Liver (tissue), 2 donors: ENCODE data around the gene ST8SIA6.

Experiments used
- CTCF ChIP-seq: fragments of 150-350 bp; IDR thresholded peaks from 2 replicates; pipeline ENCODE4 v1.5.1; 2017; ENCODE audit warnings: improper control_type of control experiment, low read depth, low read length; ENCODE audit not compliant: missing input control
- FOXA1 ChIP-seq: IDR thresholded peaks from 2 replicates; pipeline ENCODE4 v1.6.1; 2016; ENCODE audit warnings: antibody characterized with exemption
- TF ChIP-seq, protein P1 (sequence below): IDR thresholded peaks from 2 replicates; pipeline ENCODE4 v1.6.1; 2016; ENCODE audit warnings: antibody characterized with exemption, mild to moderate bottlenecking
- TF ChIP-seq, protein P2 (sequence below): IDR thresholded peaks from 2 replicates; pipeline ENCODE4 v1.6.1; 2016; ENCODE audit warnings: antibody characterized with exemption
- donor health status: healthy.

DNA sequence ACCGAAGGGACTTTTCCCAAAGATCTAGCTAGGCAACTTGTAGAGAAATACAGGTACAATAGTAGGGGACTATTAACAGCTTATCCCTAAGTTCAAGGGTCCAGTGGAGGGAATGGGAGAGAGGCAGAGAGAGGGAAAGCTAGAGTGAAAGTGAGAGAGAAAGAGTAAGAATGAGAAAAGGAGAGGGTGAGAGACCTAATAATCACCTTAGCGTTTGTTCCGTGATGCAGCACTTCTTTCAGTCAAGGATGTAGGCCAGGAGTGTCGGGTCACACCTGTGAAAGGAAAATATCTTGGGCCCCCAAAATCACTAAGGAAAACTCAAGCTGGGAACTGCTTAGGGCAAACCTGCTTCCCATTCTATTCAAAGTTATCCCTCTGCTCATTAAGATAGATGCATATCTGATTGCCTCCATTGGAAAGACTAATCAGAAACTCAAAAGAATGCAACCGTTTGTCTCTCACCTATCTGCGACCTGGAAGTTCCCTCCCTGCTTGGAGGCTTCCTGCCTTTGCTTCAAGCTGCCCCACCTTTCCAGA is 75.2 kb downstream of the ST8SIA6 start:
- TF ChIP-seq, protein P1, sequence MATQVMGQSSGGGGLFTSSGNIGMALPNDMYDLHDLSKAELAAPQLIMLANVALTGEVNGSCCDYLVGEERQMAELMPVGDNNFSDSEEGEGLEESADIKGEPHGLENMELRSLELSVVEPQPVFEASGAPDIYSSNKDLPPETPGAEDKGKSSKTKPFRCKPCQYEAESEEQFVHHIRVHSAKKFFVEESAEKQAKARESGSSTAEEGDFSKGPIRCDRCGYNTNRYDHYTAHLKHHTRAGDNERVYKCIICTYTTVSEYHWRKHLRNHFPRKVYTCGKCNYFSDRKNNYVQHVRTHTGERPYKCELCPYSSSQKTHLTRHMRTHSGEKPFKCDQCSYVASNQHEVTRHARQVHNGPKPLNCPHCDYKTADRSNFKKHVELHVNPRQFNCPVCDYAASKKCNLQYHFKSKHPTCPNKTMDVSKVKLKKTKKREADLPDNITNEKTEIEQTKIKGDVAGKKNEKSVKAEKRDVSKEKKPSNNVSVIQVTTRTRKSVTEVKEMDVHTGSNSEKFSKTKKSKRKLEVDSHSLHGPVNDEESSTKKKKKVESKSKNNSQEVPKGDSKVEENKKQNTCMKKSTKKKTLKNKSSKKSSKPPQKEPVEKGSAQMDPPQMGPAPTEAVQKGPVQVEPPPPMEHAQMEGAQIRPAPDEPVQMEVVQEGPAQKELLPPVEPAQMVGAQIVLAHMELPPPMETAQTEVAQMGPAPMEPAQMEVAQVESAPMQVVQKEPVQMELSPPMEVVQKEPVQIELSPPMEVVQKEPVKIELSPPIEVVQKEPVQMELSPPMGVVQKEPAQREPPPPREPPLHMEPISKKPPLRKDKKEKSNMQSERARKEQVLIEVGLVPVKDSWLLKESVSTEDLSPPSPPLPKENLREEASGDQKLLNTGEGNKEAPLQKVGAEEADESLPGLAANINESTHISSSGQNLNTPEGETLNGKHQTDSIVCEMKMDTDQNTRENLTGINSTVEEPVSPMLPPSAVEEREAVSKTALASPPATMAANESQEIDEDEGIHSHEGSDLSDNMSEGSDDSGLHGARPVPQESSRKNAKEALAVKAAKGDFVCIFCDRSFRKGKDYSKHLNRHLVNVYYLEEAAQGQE: no peak
- TF ChIP-seq CTCF (no peak), FOXA1 (no peak)
- TF ChIP-seq, protein P2, sequence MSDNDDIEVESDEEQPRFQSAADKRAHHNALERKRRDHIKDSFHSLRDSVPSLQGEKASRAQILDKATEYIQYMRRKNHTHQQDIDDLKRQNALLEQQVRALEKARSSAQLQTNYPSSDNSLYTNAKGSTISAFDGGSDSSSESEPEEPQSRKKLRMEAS: no peak
